Stromal cell of bone marrow (primary cell): ENCODE results near the gene ARHGAP26.
"Not testable (repeated sequence)": the region's sequence is repeated elsewhere in the genome, so short reads cannot be mapped to it uniquely, and the experiment has no call there.

Experiments used
- DNase-seq: peaks from one replicate; pipeline ENCODE4 v3.0.0-alpha.2; 2012; ENCODE audit warnings: low read depth

ARHGAP26 gene

GRCh38 chr5:142908659-142909058 lies 138.5 kb downstream of the ARHGAP26 start:
- DNase-seq = no peak

DNA sequence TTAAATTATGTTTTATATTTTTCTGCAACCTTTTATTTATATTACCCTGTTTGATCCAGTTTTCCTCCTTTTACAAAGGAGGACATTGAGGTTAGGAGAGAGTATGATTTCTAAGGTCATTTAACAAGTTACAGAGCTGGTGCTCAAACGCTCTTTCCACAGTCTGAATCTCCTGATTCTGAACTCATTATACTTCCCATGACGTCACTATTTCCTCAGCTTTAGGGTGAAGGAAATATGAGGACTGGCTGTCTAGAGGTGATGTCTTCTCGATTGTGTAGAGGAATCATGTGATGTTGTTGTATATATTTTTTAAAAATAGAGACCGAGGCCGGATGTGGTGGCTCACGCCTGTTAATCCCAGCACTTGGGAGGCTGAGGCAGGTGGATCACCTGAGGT lies 140.0 kb downstream of the ARHGAP26 start:
- DNase-seq = no peak

GRCh38 chr5:142911170-142911569 lies 141.0 kb downstream of the ARHGAP26 start:
- no peak for DNase-seq

- no peak for DNase-seq
Observed at GRCh38 chr5:142911775-142912174, 141.6 kb downstream of the ARHGAP26 start.

DNA sequence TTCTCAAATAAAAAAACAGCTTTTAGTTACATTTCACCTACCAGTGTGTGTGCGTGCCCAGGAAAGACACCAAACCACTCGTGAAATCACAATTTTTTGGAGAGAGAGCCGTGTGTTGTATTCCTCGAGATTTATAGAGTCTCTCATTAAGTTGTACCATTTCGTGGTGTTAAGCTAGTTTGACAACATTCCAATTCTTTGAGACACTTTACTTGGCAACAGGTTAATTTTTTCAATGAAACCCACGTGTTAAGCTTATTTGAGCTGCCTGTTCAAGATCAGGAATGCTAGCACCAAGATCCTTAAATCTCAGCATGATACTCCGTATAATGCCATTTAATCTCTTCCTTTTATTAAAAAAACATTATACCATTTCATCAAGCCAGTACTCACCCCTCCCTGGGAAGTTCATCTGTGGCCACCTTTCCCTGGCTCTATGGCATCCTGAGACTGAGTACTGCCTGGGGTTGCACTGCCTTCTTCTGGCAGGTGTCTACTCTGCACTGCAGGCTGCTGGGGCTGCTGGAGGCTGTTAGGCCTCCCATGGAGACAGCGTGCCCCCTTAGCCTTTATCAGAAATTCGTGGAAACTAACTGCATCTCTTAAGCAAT lies 143.7 kb downstream of the ARHGAP26 start:
- DNase-seq = no peak

DNA sequence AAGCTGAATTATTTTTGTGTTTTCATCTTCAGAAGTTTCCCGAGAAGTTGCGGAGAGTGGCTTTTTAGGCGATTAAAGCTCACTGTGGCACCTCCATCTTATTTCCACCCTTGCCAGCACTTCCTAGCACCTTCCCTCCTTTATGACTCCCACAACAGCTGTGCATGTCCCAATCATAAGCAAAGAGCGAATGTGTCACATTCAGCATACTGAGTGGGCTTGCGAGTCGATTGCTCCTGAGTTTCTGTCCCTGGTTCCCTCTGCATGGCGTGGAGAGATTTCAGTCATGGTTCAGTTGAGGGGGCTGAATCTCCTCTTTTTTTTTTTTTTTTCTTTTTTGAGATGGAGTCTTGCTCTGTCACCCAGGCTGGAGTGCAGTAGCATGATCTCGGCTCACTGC lies 144.9 kb downstream of the ARHGAP26 start:
- DNase-seq = no peak

GRCh38 chr5:142915813-142916424 lies 145.7 kb downstream of the ARHGAP26 start:
- DNase-seq = no peak

DNA sequence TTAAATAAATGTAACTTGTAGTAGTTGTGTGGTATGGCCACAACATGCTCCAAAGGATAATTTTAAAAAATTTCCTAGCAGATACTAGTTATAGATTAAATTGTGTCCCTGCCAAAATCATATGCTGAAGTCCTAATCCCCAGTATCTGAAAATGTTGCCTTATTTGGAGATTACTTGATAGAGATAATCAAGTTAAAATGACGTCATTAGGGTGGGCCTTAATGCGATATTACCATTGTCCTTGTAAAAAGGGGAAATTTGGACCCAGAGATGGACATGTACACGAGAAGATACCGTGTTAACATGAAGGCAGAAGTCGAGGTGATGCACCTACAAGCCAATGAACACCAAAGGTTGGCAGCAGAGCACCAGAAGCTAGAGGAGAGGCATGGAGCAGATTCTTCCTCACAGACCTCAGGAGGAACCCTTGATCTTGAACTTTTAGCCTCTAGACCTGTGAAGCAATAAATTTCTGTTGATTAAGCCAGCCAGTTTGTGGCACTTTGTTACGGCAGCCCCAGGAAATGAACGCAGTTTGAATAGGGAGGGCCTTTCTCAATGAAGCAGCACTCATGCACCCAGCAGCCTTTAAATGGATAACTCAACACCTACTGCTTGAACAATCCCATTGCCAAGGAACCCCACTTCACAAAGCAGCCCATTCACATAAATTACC lies 148.9 kb downstream of the ARHGAP26 start:
- no peak for DNase-seq

- no peak for DNase-seq
Observed at GRCh38 chr5:142920849-142921612, 150.9 kb downstream of the ARHGAP26 start.

DNA sequence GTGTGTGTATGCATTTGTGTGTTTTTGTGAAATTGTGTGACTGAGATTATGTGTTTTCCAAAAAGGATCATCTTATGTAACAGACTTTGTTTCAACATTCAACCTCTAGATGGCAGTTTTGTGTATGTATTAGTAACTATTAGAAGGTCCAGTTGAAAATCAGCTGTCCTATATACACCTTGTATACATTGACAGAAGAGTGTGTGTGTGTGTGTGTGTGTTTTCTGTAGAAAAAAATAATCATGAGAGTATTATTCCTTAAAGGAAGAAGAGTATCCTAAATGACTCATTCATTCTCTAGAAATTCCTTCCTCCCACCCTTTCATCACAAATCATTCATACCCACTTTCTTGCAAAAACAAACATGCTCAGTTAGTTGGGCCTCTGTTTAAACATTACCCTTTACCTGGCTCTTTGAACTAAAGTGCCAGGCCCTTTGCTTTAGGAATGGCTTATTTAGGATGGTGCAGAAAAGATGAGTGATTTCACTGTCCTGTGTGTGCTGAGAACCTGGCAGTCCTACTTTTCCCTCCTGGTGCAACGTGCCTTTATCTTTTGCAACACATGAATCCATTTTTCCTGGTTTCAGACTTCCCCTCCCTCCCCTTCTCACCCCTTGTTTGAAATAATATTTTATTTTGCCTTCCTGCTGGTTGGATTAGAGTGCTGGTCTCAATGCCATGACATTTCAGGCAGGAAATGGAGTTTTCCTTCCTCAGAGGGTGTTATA lies 152.2 kb downstream of the ARHGAP26 start:
- DNase-seq = no peak

DNA sequence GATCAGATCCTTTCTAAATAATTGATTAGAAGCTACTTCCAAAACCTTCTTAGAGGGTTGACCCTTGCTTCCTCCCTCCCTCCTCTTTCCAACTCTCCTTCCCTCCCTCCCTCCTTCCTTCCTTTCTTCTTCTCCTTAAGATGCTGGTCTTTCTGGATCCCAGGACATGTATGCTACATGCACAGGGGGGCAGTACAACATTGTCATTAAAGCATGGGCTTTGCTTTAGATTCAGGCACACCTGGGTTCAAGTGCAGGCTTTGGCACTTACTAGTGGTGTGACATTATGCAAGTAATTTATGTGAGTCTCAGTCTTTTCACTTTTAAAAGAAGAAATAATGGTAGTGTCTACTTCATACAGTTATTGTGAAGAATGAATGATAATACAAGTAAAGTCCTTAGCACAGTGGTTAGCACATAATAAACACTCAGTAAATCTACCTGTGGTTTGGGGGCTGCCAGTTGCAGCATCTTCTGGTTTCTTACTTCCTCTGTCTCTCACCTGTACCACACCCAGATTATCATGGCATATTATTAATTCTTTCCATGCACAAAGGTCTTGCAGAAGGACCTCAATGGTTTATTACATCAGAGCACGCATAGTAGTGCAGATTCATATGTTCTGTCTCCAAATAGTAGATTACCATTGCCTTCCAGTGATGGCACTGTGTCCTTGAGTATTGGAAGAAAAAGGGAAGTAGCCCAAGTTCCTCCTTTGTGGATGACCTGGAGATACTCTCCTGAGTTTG lies 154.1 kb downstream of the ARHGAP26 start:
- DNase-seq = no peak

- peak; percentile 91 for DNase-seq
Observed at GRCh38 chr5:142925795-142926194, 155.6 kb downstream of the ARHGAP26 start.

DNA sequence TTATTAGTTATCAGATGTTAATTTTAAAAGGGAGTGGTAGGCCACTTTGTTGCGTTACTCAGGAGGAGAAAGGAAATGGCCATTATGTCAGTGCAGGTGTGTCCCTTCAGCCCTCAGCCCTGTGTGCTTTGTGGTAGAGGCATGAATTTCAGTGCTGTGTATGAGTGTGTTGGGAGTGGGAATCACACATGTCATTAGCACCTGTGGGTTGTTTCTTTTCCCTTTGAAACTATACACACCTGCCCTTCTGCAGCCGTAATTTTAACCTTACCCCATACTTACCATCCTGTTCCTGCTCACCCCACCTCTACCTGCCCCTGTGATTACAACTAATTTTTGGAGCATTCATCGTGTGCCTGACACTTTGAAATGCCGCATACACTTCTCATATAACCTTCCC lies 156.4 kb downstream of the ARHGAP26 start:
- no peak for DNase-seq

GRCh38 chr5:142928999-142929398 lies 158.8 kb downstream of the ARHGAP26 start:
- not testable (repeated sequence) for DNase-seq

- DNase-seq = no peak
Observed at GRCh38 chr5:142929587-142929986, 159.4 kb downstream of the ARHGAP26 start.

DNA sequence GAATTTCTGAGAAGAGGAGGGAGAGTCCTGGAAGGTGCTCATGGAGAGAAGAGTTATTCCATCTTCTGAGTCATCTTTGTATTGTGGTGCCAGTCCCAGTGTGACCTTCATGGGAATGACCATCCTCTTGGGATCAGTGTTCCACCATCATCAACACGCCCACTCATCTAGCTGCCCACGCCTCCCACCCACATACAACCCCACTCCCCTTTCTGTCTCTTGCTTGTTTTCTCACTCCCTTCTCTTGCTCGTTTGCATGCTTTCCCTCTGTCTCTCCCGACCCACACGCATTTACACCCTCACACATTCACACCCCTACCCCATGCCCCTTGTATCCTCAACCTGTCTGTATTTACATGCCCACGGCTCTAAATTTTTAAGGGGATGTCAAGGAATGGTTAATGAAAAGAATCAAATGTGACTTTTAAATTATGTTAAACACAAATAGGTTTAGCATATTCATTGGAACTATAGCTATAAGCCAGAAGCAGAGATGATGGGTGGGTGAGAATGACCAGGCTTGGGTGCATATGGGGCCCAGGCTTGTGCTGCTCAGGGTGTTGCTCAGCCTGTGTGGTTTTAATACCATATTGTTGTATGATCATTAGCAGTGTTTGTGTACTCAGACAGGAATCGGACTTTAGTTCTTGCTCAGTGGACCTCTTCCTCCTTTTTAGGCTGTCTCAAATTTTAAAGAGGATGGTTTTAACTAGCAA lies 160.4 kb downstream of the ARHGAP26 start:
- no peak for DNase-seq

- no peak for DNase-seq
Observed at GRCh38 chr5:142931896-142932686, 161.9 kb downstream of the ARHGAP26 start.

DNA sequence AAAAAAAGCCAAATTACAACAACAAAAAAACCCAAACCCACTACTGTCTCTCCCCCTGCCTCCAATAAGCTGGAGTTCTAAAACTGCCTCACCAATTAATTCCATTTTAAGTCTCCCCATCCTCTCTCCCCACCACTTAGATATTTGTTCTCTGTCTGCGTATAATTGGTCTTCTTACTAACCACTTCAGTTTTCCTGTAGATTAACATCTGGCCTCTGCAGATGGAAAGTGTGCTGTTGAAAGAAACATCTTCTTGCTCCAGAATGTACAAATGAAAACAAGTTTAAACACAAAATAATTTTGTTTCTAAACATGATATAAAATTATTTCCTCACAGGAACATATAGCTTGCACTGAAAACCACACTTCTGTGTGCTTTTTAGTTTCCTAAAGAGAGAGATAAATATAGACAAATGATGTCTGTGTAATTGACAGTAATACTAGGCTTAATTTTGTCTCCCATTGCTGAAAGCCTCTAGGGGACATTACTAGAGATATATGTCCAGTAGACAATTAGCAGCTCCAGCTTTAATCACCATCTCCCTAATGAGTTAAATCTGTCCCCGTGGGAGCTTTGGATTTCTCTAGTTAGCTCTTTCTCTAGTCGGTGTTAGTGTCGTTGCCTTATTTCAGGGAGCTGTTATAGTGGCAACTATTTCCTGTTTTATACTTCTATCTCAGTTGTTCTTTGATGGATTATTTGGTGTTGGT lies 164.0 kb downstream of the ARHGAP26 start:
- DNase-seq = no peak

DNA sequence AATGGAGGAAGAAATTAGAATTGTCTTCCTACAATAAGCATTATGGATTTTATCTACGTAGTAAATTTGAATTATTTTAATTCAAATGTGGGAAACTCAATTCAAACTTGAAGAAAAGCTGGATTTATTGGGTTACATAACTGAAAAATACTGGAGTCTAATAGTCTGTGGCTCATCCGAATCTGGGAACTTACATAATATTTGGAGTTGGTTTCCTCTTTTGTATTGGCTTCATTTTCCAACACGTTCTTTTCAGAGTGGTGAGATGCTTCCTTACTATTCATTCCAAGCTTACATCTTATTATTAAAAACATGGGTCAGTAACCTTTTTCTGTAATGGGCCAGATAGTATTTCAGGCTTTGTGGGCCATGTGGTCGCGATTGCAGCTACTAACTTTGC lies 164.8 kb downstream of the ARHGAP26 start:
- DNase-seq = no peak
